ENCODE measurements around the gene TBC1D22A.
A peak's percentile ranks its signal among the peaks of the same experiment; 100 is the strongest.

The TBC1D22A gene

GRCh38 chr22:47046411-47047065 lies 284.1 kb downstream of the TBC1D22A start:
- H3K9ac ChIP-seq (ENCODE audit: low read length), result no peak overlapping the region
- no peaks in the 10 kb centered on the region for H3K36me3 ChIP-seq (replicated peaks; ENCODE audit: low read depth, low read length)
- no peaks in the 10 kb centered on the region for H3K9me3 ChIP-seq (ENCODE audit: insufficient read depth, low read length)
- no peak overlapping the region for H3K4me2 ChIP-seq (ENCODE audit: low read length)
- H4K20me1 ChIP-seq (ENCODE audit: insufficient read depth, low read length), result peaks cover 85% of the 10 kb centered on the region
- H3K27me3 ChIP-seq (ENCODE audit: low read depth, low read length), result no peaks in the 10 kb centered on the region
- no peak overlapping the region for H2AFZ ChIP-seq (ENCODE audit: low read depth, low read length)
- H3K79me2 ChIP-seq (ENCODE audit: low read length), result peaks cover 18% of the 10 kb centered on the region
- H3K4me1 ChIP-seq (ENCODE audit: low read length), result peaks cover 38% of the 10 kb centered on the region
- TF ChIP-seq EZH2phosphoT487 (IDR thresholded peaks at IDR 0.05; ENCODE audit: low read depth), result no peak
- TF ChIP-seq, protein P1, sequence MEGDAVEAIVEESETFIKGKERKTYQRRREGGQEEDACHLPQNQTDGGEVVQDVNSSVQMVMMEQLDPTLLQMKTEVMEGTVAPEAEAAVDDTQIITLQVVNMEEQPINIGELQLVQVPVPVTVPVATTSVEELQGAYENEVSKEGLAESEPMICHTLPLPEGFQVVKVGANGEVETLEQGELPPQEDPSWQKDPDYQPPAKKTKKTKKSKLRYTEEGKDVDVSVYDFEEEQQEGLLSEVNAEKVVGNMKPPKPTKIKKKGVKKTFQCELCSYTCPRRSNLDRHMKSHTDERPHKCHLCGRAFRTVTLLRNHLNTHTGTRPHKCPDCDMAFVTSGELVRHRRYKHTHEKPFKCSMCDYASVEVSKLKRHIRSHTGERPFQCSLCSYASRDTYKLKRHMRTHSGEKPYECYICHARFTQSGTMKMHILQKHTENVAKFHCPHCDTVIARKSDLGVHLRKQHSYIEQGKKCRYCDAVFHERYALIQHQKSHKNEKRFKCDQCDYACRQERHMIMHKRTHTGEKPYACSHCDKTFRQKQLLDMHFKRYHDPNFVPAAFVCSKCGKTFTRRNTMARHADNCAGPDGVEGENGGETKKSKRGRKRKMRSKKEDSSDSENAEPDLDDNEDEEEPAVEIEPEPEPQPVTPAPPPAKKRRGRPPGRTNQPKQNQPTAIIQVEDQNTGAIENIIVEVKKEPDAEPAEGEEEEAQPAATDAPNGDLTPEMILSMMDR (IDR thresholded peaks at IDR 0.05; ENCODE audit: low read depth, low read length), result no peak
- no peak overlapping the region for H3K4me3 ChIP-seq (ENCODE audit: low read length)
- H3K27ac ChIP-seq (ENCODE audit: low read length), result no peak overlapping the region

DNA sequence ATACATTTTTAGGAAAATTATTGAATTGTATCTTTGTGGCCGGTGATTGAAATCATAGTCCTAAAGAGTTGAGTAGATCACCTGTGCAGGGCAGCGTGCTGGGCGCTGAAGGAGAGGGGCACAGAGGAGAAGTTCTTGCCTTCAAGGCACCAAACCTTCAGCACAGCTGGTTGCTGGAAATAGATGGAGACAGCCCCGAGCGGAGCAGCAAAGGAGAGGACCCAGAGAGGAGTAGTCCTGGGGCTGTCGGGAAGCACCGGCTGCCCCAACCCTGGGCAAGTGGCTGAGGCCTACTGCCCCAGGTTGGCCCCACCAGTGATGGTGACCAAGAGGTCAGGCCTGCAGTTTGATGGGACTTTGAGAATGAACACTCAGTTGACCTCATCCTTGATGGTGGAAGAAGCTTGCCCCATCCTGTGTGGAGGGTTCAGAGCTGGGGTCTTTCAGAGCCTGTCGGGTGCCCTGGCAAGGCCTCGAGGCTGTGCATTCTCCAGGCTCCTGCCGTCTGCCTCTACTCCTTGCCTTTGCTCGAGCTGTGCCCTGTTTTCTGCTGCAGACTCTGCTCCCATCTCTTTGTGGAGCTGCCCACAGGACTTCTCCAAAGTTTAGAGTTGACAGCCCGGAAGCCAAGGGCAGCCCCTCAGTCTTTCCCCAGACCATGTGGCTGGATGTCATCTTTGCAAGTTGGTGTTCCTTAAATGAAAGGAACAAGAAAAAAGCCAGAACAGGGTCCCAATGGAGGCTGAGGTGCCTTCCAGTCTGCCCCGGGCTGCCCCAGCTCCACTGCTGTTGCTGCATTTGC lies 285.1 kb downstream of the TBC1D22A start:
- Histone ChIP-seq H3K79me2 (ENCODE audit: low read length) (peaks cover 25% of the 10 kb centered on the region), H3K27ac (ENCODE audit: low read length) (peak overlapping the region; percentile 9; the same call in 1 of the 2 replicates), H4K20me1 (ENCODE audit: insufficient read depth, low read length) (peaks cover 84% of the 10 kb centered on the region), H3K4me3 (ENCODE audit: low read length) (no peak overlapping the region), H2AFZ (ENCODE audit: low read depth, low read length) (no peak overlapping the region), H3K4me1 (ENCODE audit: low read length) (peaks cover 38% of the 10 kb centered on the region), H3K36me3 (replicated peaks; ENCODE audit: low read depth, low read length) (no peaks in the 10 kb centered on the region), H3K9ac (ENCODE audit: low read length) (no peak overlapping the region), H3K9me3 (ENCODE audit: insufficient read depth, low read length) (no peaks in the 10 kb centered on the region), H3K4me2 (ENCODE audit: low read length) (peak overlapping the region; percentile 75; the same call in 1 of the 2 replicates), H3K27me3 (ENCODE audit: low read depth, low read length) (no peaks in the 10 kb centered on the region)
- no peak for TF ChIP-seq EZH2phosphoT487 (IDR thresholded peaks at IDR 0.05; ENCODE audit: low read depth)
- TF ChIP-seq, protein P1 (IDR thresholded peaks at IDR 0.05; ENCODE audit: low read depth, low read length), result no peak

DNA sequence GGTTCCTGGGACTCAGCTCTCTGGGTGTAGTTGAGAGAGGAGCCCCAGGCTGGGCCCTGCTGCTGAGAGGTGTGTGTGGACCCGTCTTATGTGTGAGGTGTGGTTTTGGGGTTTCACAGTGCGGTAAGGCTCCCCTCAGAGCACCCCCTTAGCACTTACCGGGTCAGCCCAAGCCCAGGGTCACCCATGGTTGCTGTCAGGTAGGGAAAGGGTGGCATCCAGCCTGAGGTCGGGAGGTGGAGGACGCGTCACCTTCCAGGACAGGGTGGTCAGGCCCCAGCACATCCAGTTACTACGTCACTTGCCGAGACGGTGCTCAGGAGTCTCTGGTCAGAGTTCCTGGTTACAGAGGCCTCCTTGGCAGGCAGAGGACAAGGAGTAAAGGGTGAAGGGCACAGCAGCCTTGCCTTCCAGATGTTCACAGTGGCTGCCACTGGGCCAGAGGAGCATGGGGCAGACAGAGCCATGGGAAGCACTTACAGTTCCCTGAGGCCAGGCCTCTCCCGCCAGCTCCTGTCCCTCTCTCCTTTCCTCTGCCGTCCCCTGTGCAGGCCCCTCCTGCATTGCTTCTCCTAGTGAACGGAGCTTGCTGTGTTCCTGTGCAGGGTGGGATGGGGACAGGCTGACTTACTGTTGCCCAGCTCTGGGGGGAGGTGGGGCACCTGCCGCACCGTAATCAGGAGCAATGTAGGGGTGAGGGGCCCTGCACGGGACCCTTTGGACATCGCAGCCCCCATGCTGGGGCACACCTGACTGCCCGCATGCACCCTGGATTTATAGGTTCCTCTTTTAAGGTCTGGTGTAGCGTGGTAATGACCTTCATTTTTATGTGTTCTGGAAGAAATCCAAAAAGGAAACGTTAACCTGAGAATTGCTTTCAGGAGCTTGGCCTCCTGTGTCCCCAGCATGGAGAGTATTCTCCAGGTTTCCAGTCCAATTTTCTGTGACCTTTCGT lies 285.9 kb downstream of the TBC1D22A start:
- TF ChIP-seq, protein P1 (IDR thresholded peaks at IDR 0.05; ENCODE audit: low read depth, low read length), result no peak
- no peak for TF ChIP-seq EZH2phosphoT487 (IDR thresholded peaks at IDR 0.05; ENCODE audit: low read depth)
- peak overlapping the region; percentile 53 for H3K9ac ChIP-seq (ENCODE audit: low read length)
- H3K4me2 ChIP-seq (ENCODE audit: low read length), result peak overlapping the region; percentile 75
- H3K4me1 ChIP-seq (ENCODE audit: low read length), result peaks cover 38% of the 10 kb centered on the region
- H4K20me1 ChIP-seq (ENCODE audit: insufficient read depth, low read length), result peaks cover 78% of the 10 kb centered on the region
- H3K9me3 ChIP-seq (ENCODE audit: insufficient read depth, low read length), result no peaks in the 10 kb centered on the region
- H3K4me3 ChIP-seq (ENCODE audit: low read length), result peak overlapping the region; percentile 60
- peaks cover 25% of the 10 kb centered on the region for H3K79me2 ChIP-seq (ENCODE audit: low read length)
- H2AFZ ChIP-seq (ENCODE audit: low read depth, low read length), result no peak overlapping the region
- peak overlapping the region; percentile 94 for H3K27ac ChIP-seq (ENCODE audit: low read length)
- H3K27me3 ChIP-seq (ENCODE audit: low read depth, low read length), result no peaks in the 10 kb centered on the region
- H3K36me3 ChIP-seq (replicated peaks; ENCODE audit: low read depth, low read length), result peaks cover 3% of the 10 kb centered on the region

Data from OCI-LY3 (cell line).